ENCODE results near the gene OBSL1.

GRCh38 chr2:219554350-219554749, 17.0 kb downstream of the OBSL1 start:
- no peak for TF ChIP-seq CTCF (IDR thresholded peaks at IDR 0.05)
- no peak for TF ChIP-seq SIN3A (IDR thresholded peaks at IDR 0.05; ENCODE audit: borderline replicate concordance, insufficient read depth, low read depth, low read length)

Measured in Panc1 (cell line).